HEK293 (cell line): ENCODE results near the gene TKTL1.

Experiments used
- ZNF354C ChIP-seq: fragments of 450-650 bp; formaldehyde crosslinking; IDR thresholded peaks from 2 replicates; pipeline ENCODE4 v1.5.1; 2016; ENCODE audit warnings: missing biosample characterization, missing genetic modification characterization, low read depth, borderline replicate concordance
- TF ChIP-seq, protein P1 (sequence below): fragments of 450-650 bp; formaldehyde crosslinking; IDR thresholded peaks from 2 replicates; pipeline ENCODE4 v1.5.1; 2016; ENCODE audit warnings: missing biosample characterization, missing genetic modification characterization

DNA sequence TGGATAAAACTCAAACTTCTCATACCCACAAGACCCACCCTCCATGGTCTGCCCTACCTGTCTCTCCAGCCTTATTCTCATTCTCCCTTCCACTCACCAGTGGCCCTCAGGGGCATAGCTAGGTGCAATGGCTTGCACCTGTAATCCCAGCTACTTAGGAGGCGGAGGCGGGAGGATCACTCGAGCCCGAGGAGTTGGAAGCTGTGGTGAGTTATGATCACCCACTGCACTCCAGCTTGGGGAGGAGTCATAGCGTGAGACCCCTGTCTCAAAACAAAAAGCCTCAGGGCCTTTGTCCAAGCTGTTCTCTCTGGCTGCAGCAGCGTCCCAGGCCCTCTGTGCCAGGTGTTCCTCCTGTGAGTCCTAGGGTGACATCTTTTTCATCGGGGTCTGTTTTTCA lies 16.5 kb downstream of the TKTL1 start:
- TF ChIP-seq ZNF354C (tag by site-specific recombination), result no peak
- TF ChIP-seq, protein P1, sequence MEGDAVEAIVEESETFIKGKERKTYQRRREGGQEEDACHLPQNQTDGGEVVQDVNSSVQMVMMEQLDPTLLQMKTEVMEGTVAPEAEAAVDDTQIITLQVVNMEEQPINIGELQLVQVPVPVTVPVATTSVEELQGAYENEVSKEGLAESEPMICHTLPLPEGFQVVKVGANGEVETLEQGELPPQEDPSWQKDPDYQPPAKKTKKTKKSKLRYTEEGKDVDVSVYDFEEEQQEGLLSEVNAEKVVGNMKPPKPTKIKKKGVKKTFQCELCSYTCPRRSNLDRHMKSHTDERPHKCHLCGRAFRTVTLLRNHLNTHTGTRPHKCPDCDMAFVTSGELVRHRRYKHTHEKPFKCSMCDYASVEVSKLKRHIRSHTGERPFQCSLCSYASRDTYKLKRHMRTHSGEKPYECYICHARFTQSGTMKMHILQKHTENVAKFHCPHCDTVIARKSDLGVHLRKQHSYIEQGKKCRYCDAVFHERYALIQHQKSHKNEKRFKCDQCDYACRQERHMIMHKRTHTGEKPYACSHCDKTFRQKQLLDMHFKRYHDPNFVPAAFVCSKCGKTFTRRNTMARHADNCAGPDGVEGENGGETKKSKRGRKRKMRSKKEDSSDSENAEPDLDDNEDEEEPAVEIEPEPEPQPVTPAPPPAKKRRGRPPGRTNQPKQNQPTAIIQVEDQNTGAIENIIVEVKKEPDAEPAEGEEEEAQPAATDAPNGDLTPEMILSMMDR (tag by site-specific recombination), result no peak
